Stomach smooth muscle (tissue), 2 donors: ENCODE data around the gene MAPK7.
A peak's percentile ranks its signal among the peaks of the same experiment; 100 is the strongest.

Experiments
- H3K27ac ChIP-seq: one replicate; pipeline ENCODE4 v1.7.0; 2013; ENCODE audit warnings: mild to moderate bottlenecking, low read length, inconsistent platforms
- H3K27me3 ChIP-seq, 2 donors: one replicate each; pipeline ENCODE4 v1.7.0; 2013; ENCODE audit warnings: low read length in 2 of 2; ENCODE audit not compliant: insufficient read depth in 2 of 2, control insufficient read depth in 1 of 2
- H3K36me3 ChIP-seq, 2 donors: one replicate each; pipeline ENCODE4 v1.7.0; 2013; ENCODE audit warnings: low read length in 2 of 2; ENCODE audit not compliant: control insufficient read depth in 2 of 2, insufficient read depth in 2 of 2
- H3K4me1 ChIP-seq: one replicate; pipeline ENCODE4 v1.7.0; 2013; ENCODE audit warnings: low read length; ENCODE audit not compliant: control insufficient read depth, insufficient read depth
- H3K4me3 ChIP-seq, 2 donors: one replicate each; pipeline ENCODE4 v1.7.0; 2013; ENCODE audit warnings: low read length in 2 of 2
- H3K9ac ChIP-seq, 2 donors: one replicate each; pipeline ENCODE4 v1.7.0; 2013; ENCODE audit warnings: low read length in 2 of 2, mild to moderate bottlenecking in 1 of 2
- H3K9me3 ChIP-seq, 2 donors: one replicate each; pipeline ENCODE4 v1.7.0; 2013; ENCODE audit warnings: low read length in 2 of 2; ENCODE audit not compliant: control insufficient read depth in 2 of 2
- donor health status: healthy.
- donor health status: Pancreatic carcinoma.

Gene MAPK7

DNA sequence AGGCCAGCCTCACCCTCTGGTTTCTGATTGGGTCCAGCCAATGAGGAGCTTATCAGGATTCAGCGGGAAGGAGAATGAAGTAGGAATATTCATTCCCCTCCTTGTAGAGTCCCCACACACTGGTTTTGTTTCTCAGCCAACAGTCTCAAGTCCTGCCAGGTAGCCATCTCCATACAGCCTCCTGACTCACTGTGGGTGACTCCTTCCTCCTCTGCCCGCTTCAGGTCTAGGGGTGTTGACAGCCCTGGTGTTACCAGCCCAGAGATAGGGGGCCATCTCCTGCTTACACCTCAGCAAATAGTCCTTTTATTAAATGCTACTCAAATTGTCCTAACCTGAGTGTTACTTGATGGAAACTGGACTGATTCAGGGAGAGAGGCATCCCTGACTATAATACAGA, 12.7 kb downstream of the MAPK7 start:
- Histone ChIP-seq H3K9ac (no peak overlapping the region), H3K27ac (peak overlapping the region; percentile 53)

DNA sequence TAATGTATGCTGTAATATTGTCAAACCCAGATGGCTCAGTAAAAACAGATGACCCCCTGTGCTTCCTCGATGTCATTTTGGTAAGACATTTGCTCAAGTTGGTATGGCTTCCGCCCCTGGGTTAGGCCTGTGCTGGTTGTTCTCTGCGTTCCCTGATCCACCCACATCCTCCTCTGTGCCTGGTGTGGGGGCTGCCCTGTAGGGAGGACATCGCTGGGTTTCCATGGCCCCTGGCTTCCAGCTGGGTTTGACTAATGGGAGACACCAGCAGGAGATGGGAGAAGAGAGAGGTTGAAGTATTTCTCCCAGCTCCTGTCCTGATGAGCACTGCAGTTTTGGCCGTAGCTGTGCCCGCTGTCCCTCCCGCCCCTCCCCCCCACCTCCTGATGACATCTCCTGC, 13.1 kb downstream of the MAPK7 start:
- no peak overlapping the region for H3K9ac ChIP-seq
- no peaks in the 10 kb centered on the region for H3K27me3 ChIP-seq
- H3K36me3 ChIP-seq, result no peaks in the 10 kb centered on the region
- H3K9me3 ChIP-seq, result no peaks in the 10 kb centered on the region
- peaks cover 47% of the 10 kb centered on the region for H3K4me1 ChIP-seq
- H3K27ac ChIP-seq, result no peak overlapping the region
- H3K4me3 ChIP-seq, result no peak overlapping the region

More for the DNA sequence above, 12.7 kb downstream of the MAPK7 start:
- Histone ChIP-seq H3K27me3 (no peaks in the 10 kb centered on the region), H3K36me3 (no peaks in the 10 kb centered on the region), H3K4me3 (no peak overlapping the region), H3K4me1 (peaks cover 52% of the 10 kb centered on the region), H3K9me3 (no peaks in the 10 kb centered on the region)

DNA sequence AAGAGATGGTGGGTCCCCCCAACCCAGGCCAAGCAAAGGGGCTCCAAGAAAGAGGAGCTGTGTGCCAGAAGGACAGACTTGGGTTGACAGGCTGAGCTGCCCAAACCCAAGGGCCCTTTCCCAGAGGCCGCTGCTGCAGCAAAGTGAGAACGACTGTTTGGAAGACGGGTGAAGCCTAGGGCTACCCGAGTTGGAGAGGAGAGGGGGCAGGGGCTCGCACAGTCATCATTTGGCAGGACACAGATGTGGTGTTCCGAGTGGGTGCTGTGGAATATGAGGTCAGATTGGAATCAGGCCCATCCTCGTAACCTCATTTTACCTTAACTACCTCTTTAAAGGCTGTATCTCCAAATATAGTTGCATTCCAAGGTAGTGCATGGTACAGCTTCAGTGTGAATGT, 14.0 kb downstream of the MAPK7 start:
- Histone ChIP-seq H3K4me1 (peaks cover 40% of the 10 kb centered on the region), H3K4me3 (no peak overlapping the region), H3K27ac (peak overlapping the region; percentile 64)

DNA sequence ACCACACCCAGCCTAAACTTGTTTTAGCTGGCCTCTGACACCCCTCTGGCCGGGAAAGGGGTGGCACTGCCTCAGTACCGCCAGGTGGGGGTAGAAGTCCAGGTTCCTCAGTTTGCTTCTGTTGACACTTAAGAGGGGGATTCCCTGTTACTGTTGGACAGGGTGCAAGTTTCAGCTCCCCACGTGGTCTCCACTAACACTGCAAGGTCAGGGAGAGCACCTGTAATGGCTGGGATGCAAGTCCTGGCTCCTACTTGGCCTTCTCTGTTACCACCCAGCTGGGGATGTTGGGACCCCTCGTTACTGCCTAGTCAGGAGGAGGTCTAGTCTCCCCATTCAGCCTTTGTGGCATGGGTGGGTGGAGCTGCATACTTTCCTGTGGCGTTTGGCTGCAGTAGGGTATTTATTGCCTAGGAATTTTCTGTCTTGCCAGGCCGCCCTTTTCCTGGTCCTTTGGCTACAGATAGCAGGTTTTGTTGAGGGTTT, 19.3 kb downstream of the MAPK7 start:
- H3K9ac ChIP-seq, result no peak overlapping the region
- H3K27ac ChIP-seq, result peak overlapping the region; percentile 41
- no peaks in the 10 kb centered on the region for H3K27me3 ChIP-seq
- H3K36me3 ChIP-seq, result no peaks in the 10 kb centered on the region
- H3K4me1 ChIP-seq, result peaks cover 23% of the 10 kb centered on the region
- H3K9me3 ChIP-seq, result no peaks in the 10 kb centered on the region
- H3K4me3 ChIP-seq, result no peak overlapping the region

More for the DNA sequence above, 14.0 kb downstream of the MAPK7 start:
- no peaks in the 10 kb centered on the region for H3K36me3 ChIP-seq
- H3K9ac ChIP-seq, result peak overlapping the region in 1 of 2 donors; percentile 57
- H3K9me3 ChIP-seq, result no peaks in the 10 kb centered on the region
- H3K27me3 ChIP-seq, result no peaks in the 10 kb centered on the region

DNA sequence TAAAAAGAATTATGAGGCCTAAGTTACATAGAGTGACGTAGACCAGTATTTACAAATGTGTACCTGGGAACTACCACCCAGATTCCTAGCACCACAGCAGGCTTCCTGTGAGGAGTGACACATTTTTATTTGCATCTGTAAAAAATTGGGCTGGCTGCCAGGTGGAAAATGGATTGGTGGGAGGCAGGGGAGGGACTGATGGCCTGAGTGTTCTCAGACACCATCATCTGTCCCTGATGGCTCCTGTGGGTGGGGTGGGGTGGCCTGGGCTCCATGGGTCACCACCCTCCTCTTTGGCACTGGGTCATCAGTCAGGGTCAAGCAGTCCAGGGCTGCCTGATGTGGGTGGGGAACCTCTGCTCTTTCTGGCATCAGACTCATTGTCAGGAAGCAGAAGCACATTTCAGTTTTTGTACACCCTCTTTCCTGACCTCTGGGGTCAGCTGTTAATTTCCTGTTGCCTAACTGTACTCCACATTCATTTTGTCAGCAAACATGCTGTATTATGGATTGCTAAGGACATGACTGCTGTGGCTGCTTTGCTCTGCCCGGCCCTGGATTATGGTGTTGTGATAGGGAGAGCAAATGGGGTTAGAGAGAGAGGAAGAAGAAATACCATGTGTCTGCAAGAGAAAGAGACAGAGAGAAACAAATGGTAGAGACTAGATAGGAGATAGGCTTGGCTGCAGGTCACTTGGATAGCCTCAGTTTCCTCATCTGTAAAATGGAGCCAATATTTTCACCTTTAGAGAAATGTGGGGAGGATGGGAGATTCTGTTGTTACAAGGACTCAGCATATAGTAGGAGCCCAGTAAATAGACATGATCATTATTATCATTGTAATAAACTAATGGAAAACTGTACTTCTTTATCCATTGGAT, 20.2 kb downstream of the MAPK7 start:
- no peaks in the 10 kb centered on the region for H3K9me3 ChIP-seq
- peak overlapping the region; percentile 41 for H3K27ac ChIP-seq
- no peak overlapping the region for H3K9ac ChIP-seq
- H3K4me1 ChIP-seq, result peaks cover 20% of the 10 kb centered on the region
- no peaks in the 10 kb centered on the region for H3K27me3 ChIP-seq
- H3K4me3 ChIP-seq, result no peak overlapping the region
- no peaks in the 10 kb centered on the region for H3K36me3 ChIP-seq

DNA sequence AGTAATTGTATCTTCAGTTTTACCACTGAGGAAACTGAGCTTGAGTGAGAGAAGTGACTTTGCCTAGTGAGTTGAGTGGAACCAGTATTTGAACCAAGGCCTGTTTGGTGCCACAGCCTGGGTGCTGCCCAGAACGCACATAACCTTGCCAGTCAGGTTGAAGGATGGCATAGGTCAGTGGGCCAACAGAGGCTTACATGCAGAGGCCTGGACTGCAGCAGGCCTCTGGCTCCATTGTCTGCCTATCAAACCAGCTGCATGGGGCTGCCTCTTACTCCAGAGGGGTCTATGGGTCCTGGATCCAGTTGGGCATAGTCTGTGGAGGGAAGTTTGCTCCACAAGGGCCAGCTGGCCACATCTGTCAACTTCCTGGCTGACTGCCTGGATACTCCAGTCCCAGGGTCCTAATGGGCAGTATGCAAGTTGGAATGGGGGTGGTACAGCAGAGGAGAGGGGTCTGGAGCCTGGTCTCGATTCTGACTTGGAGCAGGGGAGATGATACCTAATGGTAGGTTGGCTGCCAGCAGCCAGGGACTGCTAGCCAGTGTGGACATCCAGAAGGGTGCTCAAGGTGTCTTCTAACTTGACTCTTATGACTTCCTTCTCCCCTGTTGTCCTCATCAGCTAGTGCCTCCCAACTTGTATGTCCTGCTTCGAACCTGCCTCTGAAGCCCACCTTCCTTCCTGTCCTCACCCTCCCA, 21.6 kb downstream of the MAPK7 start:
- no peaks in the 10 kb centered on the region for H3K27me3 ChIP-seq
- H3K4me3 ChIP-seq, result no peak overlapping the region
- no peak overlapping the region for H3K9ac ChIP-seq
- no peaks in the 10 kb centered on the region for H3K9me3 ChIP-seq
- H3K4me1 ChIP-seq, result peaks cover 20% of the 10 kb centered on the region
- H3K27ac ChIP-seq, result no peak overlapping the region
- no peaks in the 10 kb centered on the region for H3K36me3 ChIP-seq

DNA sequence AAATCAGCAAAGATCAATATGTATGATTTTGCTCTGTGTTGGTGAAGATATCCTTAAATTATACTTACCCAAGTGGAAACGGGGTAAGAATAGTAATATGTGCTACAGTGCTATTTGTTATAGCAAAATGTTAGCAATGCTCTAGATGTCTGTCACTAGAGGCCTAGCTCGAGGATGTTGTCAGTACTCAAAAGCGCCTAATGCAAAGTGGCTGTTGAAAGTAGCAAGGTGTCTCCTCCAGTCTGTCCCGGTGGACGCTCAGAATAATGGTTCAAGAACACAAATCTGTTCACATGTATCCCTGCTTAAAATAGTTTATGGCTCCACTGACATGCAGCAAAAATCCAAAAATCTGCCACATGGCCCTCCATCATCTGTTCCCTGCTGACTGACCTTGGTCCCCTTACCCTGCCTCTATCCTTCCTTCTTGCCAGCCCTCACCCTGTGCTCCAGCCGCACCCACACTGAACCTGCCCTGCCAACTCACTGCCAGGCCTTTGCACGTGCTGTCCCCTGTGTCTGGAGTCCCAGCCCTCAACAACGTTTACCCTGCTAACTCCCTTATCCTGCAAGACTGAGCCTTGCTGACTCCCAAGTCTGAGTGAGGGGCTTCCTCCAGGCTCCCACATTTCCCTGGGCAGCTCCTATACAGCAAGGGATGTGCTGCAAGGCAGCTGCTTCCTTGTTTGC, 23.2 kb downstream of the MAPK7 start:
- Histone ChIP-seq H3K4me1 (peaks cover 20% of the 10 kb centered on the region), H3K36me3 (no peaks in the 10 kb centered on the region), H3K27ac (no peak overlapping the region), H3K9ac (no peak overlapping the region), H3K4me3 (no peak overlapping the region), H3K9me3 (no peaks in the 10 kb centered on the region), H3K27me3 (no peaks in the 10 kb centered on the region)

DNA sequence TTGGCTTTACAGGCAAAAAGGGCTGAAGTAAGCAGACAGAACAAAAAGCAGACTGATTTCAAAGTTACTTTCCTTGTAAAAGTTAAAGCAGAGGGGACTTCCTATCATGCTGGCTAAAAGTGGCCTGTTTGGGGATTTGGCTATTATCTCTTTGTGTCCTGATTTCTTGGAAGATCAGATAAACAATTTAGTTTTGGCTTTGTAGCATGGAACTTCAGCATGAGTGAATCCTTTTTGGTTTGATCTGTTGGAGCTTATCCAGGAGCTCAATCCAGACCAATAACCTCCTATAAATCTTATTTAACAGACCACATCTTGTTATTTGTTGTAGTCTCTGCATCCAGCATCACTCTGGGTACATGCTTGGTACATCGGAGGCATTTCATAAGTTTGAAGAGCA, 23.9 kb downstream of the MAPK7 start:
- Histone ChIP-seq H3K27ac (no peak overlapping the region), H3K4me1 (peaks cover 20% of the 10 kb centered on the region), H3K36me3 (no peaks in the 10 kb centered on the region), H3K9ac (no peak overlapping the region), H3K27me3 (no peaks in the 10 kb centered on the region), H3K4me3 (no peak overlapping the region), H3K9me3 (no peaks in the 10 kb centered on the region)

DNA sequence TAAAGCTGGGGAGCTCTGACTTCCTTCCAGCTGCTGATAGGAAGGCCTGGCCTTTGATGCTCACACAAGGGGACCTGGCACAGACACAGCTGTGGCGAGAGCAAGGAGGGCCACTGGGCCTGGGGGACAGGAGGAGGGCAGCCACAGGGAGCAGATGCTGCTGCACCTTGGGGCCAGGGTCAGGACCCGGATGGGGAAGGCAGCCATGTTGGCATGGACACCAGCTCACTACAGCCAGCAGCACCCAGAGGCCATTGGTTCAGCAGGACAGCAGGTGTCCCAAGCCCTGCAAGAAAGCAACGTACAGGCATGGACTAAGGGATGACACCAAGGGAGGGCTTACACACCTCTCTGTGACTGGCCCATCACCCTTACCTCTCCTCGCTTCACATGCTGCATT, 24.7 kb downstream of the MAPK7 start:
- Histone ChIP-seq H3K36me3 (no peaks in the 10 kb centered on the region), H3K9ac (no peak overlapping the region), H3K4me1 (peaks cover 14% of the 10 kb centered on the region), H3K27ac (no peak overlapping the region), H3K4me3 (no peak overlapping the region), H3K9me3 (no peaks in the 10 kb centered on the region), H3K27me3 (no peaks in the 10 kb centered on the region)

DNA sequence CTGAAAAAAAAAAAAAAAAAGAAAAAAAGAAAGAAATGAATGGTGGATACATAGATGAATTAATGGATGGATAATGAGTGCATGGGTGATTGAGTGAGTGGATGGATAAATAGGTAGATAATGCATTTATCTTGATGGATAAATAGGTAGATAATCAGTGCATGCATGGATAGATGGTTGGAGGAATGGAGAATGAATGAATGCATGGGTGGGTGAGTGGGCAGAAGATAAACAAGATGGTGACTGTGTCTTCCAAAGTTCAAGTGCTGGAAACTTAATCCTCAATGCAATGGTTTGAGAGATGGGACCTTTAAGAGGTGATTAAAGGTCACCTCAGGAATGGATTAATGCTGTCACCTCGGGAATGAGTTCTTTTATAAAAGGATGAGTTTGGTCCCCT, 26.0 kb downstream of the MAPK7 start:
- Histone ChIP-seq H3K9me3 (no peaks in the 10 kb centered on the region), H3K27ac (no peak overlapping the region), H3K9ac (no peak overlapping the region), H3K4me1 (peaks cover 7% of the 10 kb centered on the region), H3K27me3 (no peaks in the 10 kb centered on the region), H3K36me3 (no peaks in the 10 kb centered on the region), H3K4me3 (no peak overlapping the region)
